Right cardiac atrium (tissue), 5 donors: ENCODE data around the gene LIMA1. TPM values are rescaled to one million over a fixed set of nuclear protein-coding genes. Genes with fewer than 3 reads are reported as not detected.
A peak's percentile ranks its signal among the peaks of the same experiment; 100 is the strongest.

Experiments
- ATAC-seq, 2 donors: fragments of 200-7000 bp; cut with Tn5 transposase; one replicate each; pipeline versions ENCODE4 v1.8.0 to v1.9.1; 2020; ENCODE audit warnings: moderate library complexity in 2 of 2, mild to moderate bottlenecking in 1 of 2
- DNase-seq, 3 donors: peaks; one replicate each; pipeline ENCODE4 v3.0.0-alpha.2; 2020
- H3K27ac ChIP-seq: one replicate; pipeline ENCODE4 v1.5.1; 2013; ENCODE audit warnings: mild to moderate bottlenecking, low read length, control low read depth, moderate library complexity
- H3K27me3 ChIP-seq: one replicate; pipeline ENCODE4 v1.6.1; 2013; ENCODE audit not compliant: control insufficient read depth, insufficient read depth
- H3K4me1 ChIP-seq: one replicate; pipeline ENCODE4 v1.6.1; 2013; ENCODE audit warnings: low read length; ENCODE audit not compliant: control insufficient read depth, insufficient read depth
- H3K4me3 ChIP-seq: one replicate; pipeline ENCODE4 v1.5.1; 2013; ENCODE audit warnings: low read length, control low read depth
- H3K9me3 ChIP-seq: one replicate; pipeline ENCODE4 v1.6.1; 2013; ENCODE audit warnings: low read length; ENCODE audit not compliant: control insufficient read depth
- WGBS: extraction: QIAGEN DNeasy Blood & Tissue Kit; methylation state at CpG from one replicate; pipeline ENCODE4 v1.1.7; 2013; 5-methylcytosine and 5-hydroxymethylcytosine counted together
- intact Hi-C, 4 donors: fragments of 100-400 bp; cut with DNase I; formaldehyde crosslinking; loops; one replicate each; pipeline versions ENCODE4 v1.11.0 to v1.14.0; 2022 to 2023
- polyA plus RNA-seq: library from polyadenylated mRNA; stranded (reverse); fragments of 200-250 nt; gene quantifications from one replicate; pipeline ENCODE4 v1.2.3, GENCODE V29; 2013
- total RNA-seq, 4 donors: library from RNA; stranded (reverse); fragmentation: NEBNext Ultra II Directional; extraction: Animal tissue kit (Norgen Biotek cat#: 25700); gene quantifications; one replicate each; pipeline ENCODE4 v1.2.1, GENCODE V29; 2021
- donor health status: healthy with polysubstance abuse.
- donor health status: DM: no; HTN: yes; CAD: no.
- donor health status: DM: no; HTN: no; CAD: no.
- donor health status: DM: no; HTN: yes; CAD: no; lungs with severe emphysema.
- donor health status: DM: yes; HTN: yes; CAD: no.

LIMA1 gene
- total and polyA plus RNA-seq, 5 donors: 19.9 to 33.5 (median 22.3) TPM

DNA sequence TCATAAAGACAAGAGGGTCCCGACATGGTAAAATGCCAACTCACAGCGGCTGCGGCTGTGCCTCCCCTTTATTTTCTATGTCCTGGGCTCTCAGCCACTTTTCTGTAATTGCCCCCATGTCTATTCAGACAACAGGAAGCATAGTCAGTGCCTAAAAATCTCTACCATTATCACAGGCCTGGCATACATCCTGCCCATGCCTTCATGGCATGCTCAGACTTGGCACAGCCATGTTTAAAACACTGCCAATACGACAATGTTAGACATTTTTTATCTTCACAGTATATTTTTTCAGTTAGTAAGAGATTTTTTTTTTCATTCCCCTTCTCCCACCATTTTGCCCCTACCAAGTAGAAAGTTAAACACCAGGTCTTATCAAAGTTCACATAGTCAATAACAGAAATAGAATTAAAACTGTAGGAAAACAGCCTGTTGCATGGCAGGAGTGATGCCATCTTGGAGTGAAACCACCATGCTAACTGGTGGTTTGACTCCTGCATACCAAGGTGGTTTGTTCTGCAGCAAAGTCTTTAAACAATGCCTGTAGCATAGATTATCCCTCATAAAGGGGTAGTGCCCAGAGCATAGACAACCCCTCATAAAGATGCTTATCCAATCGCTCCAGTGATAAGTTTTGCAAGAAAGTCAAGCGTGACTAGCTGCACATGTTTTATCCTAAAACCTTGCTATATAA lies 97.2 kb downstream of the LIMA1 start:
- WGBS: 70% methylated on average over 6 of the region's 6 CpGs
- intact Hi-C loops: loop anchor here in 1 of 4 donors (10.0 kb wide), 1 partner anchor 129 kb away; no protein-coding TSS in a partner anchor
- Histone ChIP-seq H3K4me3 (no peak overlapping the region), H3K4me1 (peaks cover 6% of the 10 kb centered on the region), H3K27me3 (no peaks in the 10 kb centered on the region), H3K27ac (no peak overlapping the region), H3K9me3 (no peaks in the 10 kb centered on the region)
- ATAC-seq: peak in 1 of 2 donors; percentile 38
- no peak for DNase-seq

DNA sequence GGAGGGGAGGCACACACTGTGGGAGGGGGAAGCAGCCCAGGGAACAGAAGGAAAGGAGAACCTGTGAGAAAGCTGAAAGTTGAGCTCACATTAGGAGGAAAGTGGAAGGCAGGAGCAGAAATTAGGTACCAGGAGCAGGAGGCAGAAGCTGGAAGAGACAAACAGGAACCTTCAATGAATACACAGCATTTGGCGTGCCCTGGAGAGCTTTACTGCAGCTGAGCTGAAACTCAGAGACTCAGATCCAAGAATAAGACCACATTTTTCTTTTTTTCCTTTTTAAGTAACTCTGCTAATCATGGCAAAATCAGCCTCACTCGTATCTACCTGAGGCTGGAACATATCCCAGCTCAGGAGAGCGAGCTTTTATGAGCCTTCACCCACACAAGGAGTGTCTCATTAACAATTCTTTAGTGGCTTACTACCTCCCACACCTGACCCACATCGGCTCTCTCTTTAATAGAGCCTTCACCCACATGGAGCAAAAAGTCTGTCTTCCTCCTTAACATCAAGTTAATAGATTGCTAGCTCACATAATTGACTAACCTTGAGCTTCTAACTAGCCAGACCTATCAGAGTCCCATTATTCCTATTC lies 97.9 kb downstream of the LIMA1 start:
- H3K9me3 ChIP-seq: no peaks in the 10 kb centered on the region
- ATAC-seq (no peak), DNase-seq (no peak)
- H3K27ac ChIP-seq: no peak overlapping the region
- WGBS: 83% methylated on average over 4 of the region's 4 CpGs
- no peaks in the 10 kb centered on the region for H3K27me3 ChIP-seq
- peaks cover 6% of the 10 kb centered on the region for H3K4me1 ChIP-seq
- no peak overlapping the region for H3K4me3 ChIP-seq
- intact Hi-C loops: loop anchor here in 1 of 4 donors (10.0 kb wide), 1 partner anchor 129 kb away; no protein-coding TSS in a partner anchor

DNA sequence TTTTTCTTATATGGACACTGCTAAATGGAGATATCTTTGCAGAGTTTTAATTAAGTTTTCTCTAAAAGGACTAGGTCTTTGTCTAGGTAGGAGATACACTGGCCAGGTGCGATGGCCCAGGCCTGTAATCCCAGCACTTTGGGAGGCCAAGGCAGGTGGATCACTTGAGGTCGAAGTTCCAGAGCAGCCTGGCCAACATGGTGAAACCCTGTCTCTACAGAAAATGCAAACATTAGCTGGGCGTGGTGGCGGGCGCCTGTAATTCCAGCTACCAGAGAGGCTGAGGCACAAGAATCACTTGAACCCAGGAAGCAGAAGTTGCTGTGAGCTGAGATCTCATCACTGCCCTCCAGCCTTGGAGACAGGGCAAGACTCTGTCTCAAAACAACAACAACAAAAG lies 99.1 kb downstream of the LIMA1 start:
- H3K9me3 ChIP-seq: no peaks in the 10 kb centered on the region
- peaks cover 6% of the 10 kb centered on the region for H3K4me1 ChIP-seq
- no peaks in the 10 kb centered on the region for H3K27me3 ChIP-seq
- H3K27ac ChIP-seq: no peak overlapping the region
- no peak overlapping the region for H3K4me3 ChIP-seq
- no peak for DNase-seq
- intact Hi-C loops: loop anchor here in 1 of 4 donors (10.0 kb wide), 1 partner anchor 131 kb away; no protein-coding TSS in a partner anchor
- 94% methylated on average over 5 of the region's 5 CpGs for WGBS
- ATAC-seq: no peak

DNA sequence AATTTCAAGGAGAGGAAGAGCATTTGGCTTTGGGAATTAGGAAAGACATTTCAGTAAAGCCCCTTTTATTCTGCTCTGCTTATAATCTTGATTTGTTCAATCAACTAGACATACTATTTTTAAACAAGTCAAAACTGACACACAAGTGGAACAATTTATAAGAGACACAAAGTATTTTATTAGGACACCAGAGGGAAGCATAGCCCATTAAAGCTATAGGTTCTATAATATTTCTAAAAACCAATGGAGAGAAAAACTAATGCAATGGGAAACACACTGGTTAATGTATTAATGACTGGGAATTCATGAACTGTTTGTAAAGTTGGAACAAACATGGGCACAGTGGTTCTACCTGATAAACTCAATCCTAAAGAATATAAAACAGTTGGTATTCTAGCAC lies 100.9 kb downstream of the LIMA1 start:
- Histone ChIP-seq H3K4me1 (peaks cover under 1% of the 10 kb centered on the region), H3K27me3 (no peaks in the 10 kb centered on the region), H3K27ac (no peak overlapping the region), H3K4me3 (no peak overlapping the region), H3K9me3 (no peaks in the 10 kb centered on the region)
- DNase-seq (no peak), ATAC-seq (no peak)
- intact Hi-C loops: loop anchor here in 1 of 4 donors (10.0 kb wide), 1 partner anchor 132 kb away; no protein-coding TSS in a partner anchor

DNA sequence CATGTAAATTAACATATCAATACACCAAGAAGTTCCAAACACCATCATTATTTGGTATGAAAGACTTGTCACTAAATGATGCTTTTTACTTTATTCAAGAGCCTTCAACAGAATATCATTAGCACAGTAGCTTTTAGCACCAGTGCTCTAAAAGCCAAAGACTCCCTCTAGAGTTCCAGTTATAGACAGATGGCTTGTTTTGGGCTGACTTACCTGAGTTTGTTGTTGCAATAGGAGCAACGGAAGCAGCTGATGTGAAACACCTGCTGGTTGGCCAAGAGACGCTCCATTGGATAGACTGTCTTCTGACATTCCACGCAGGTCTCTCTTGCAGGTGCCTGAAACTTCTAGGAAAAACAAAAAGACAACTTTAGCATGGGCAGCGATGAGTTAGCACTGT lies 101.6 kb downstream of the LIMA1 start:
- H3K27me3 ChIP-seq: no peaks in the 10 kb centered on the region
- DNase-seq (no peak), ATAC-seq (no peak)
- no peaks in the 10 kb centered on the region for H3K4me1 ChIP-seq
- no peak overlapping the region for H3K4me3 ChIP-seq
- no peaks in the 10 kb centered on the region for H3K9me3 ChIP-seq
- H3K27ac ChIP-seq: no peak overlapping the region
- intact Hi-C loops: loop anchor here in 1 of 4 donors (10.0 kb wide), 1 partner anchor 133 kb away; no protein-coding TSS in a partner anchor
- WGBS: 90% methylated on average over 4 of the region's 4 CpGs

DNA sequence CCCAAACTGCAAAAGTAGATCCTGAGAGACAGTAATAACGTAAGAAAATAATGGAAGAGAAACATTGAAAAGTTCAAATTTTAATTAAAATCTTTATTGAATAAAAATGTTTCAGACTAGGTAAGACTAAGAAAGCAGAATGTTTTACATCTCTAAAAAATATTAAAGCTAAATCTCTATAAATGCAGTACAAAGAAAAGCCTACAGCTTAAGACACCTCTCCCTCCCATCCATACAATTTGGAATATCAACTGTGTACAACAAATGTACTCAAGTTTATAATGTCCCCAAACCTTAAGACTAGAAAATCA lies 107.6 kb downstream of the LIMA1 start:
- WGBS: 23% methylated on average over 1 of the region's 1 CpG
- ATAC-seq (no peak), DNase-seq (no peak)
- H3K27ac ChIP-seq: no peak overlapping the region
- H3K4me1 ChIP-seq: no peaks in the 10 kb centered on the region
- no peak overlapping the region for H3K4me3 ChIP-seq
- intact Hi-C loops: loop anchor here (2.0 to 10.0 kb wide), 5 partner anchors 88 to 211 kb away; partner anchors contain the start of genes AQP5 (in 2 of the 4) and SMARCD1 (in 2 of the 4)
- no peaks in the 10 kb centered on the region for H3K9me3 ChIP-seq
- no peaks in the 10 kb centered on the region for H3K27me3 ChIP-seq

DNA sequence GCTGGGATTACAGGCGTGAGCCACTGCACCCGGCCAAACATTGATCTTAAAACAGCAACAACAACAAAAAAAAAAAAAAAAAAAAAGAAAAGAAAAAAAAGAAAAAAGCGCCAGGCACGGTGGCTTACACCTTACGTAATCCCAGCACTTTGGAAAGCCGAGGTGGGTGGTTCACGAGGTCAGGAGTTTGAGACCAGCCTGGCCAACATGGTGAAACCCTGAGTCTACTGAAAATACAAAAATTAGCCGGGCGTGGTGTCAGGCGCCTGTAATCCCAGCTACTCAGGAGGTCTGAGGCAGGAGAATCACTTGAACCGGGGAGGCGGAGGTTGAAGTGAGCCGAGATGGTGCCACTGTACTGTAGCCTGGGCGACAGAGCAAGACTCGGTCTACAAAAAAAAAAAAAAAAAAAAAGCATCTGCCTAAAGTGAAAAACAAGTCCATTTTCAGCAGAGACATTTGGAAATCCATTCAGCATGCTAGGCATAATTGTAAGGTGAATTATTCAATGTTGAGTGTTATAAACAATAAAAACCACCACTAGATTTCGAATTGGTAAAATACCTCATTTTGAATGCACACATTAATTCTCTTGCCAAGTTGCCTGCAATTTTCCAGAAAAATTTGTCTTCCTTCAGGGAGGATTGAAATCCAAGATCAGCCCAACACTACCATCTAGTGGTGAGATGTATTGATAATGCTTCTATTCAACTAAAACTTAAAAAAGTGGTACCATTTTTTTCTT lies 108.2 kb downstream of the LIMA1 start:
- WGBS: 70% methylated on average over 16 of the region's 16 CpGs
- Histone ChIP-seq H3K27ac (no peak overlapping the region), H3K9me3 (no peaks in the 10 kb centered on the region), H3K4me3 (no peak overlapping the region), H3K4me1 (no peaks in the 10 kb centered on the region), H3K27me3 (no peaks in the 10 kb centered on the region)
- ATAC-seq (no peak), DNase-seq (no peak)
- intact Hi-C loops: loop anchor here (2.0 to 10.0 kb wide), 5 partner anchors 88 to 210 kb away; partner anchors contain the start of genes AQP5 (in 2 of the 4) and SMARCD1 (in 2 of the 4)

DNA sequence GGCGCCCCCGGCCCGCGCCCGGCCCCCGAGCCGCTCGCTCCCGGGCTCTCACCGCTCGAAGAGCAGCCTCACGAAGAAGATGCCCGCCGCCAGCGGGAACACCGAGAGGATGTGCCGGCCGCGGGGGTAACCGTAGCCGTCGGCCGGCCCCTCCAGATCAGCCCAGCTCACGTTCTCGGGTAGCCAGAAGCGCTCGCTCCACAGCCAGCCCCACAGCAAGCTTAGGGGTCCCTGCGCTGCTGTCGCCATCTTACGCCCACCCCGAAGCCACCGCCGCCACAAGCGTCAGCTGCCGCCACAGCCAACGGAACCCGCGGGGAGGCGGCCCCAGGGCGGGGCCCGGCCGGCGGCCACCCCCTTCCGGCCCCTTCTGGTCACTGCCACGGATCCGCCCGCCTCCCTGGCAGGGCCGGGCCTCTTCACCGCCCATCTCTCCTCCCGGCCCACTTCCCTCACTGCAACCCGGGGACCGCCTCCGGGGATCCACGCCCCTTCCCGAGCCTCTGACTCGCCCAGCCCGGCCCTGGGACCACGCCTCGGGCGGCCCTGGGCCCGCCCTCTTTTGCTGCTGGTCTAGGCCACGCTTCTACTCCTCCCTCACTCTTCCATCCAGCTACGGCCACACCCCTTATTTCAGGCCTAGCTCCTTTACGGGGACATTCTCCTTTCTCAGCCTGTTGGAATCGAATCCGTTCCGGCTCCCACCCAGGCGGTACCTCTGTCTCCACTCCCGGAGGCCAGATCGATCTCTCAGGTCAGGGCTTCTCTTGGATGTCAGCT lies 116.1 kb downstream of the LIMA1 start, which contains the start of gene CERS5:
Gene CERS5, minus strand, starts transcription at position 321 of the 780 bp plus-strand sequence. Its CDS starts 72 bp downstream, at position 249.
- Histone ChIP-seq H3K4me3 (peak within 1 kb of the TSS; percentile 94), H3K27ac (peak within 1 kb of the TSS; percentile 93), H3K4me1 (no peaks in the 10 kb centered on the region), H3K9me3 (no peaks in the 10 kb centered on the region), H3K27me3 (no peaks in the 10 kb centered on the region)
- DNase-seq: peak; percentile 99 to 100 (median 100)
- under 1% methylated on average over 70 of the region's 70 CpGs for WGBS
- peak; percentile 99 to 100 for ATAC-seq
- intact Hi-C loops: loop anchor here in 1 of 4 donors (10.0 kb wide), 1 partner anchor 52 kb away; the partner anchor contains the start of gene COX14

DNA sequence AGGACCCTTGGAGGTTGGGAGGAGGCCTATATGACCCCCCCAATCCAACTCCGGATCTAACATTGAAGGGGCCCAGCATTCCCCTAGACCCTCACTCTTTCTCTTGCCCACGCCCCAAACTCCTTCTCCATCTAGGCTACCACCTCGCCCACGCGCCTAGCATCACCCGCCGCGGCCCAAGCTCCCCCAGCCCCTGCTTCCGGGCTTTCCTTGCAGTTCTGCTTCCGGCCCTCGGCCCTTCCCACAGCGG lies 116.6 kb downstream of the LIMA1 start:
- peak overlapping the region; percentile 94 for H3K4me3 ChIP-seq
- H3K9me3 ChIP-seq: no peaks in the 10 kb centered on the region
- no peaks in the 10 kb centered on the region for H3K27me3 ChIP-seq
- no peaks in the 10 kb centered on the region for H3K4me1 ChIP-seq
- DNase-seq (peak in 2 of 3 donors; percentile 52 to 78), ATAC-seq (peak; percentile 27 to 40)
- 0% methylated on average over 12 of the region's 12 CpGs for WGBS
- peak overlapping the region; percentile 88 for H3K27ac ChIP-seq
- intact Hi-C loops: loop anchor here in 1 of 4 donors (10.0 kb wide), 1 partner anchor 52 kb away; the partner anchor contains the start of gene COX14

DNA sequence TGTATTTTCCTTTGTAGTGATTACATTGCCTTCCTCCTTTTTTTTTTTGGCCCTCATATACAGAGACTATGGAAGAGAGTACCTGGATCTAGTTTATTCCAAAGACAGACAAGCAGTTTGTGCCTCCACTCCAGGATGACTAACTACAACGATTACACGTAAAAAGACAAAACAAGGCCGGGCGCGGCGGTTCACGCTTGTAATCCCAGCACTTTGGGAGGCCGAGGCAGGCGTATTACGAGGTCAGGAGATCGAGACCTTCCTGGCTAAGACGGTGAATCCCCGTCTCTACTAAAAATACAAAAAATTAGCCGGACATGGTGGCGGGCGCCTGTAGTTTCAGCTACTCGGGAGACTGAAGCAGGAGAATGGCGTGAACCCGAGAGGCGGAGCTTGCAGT lies 118.4 kb downstream of the LIMA1 start:
- intact Hi-C loops: loop anchor here in 1 of 4 donors (10.0 kb wide), 1 partner anchor 50 kb away; the partner anchor contains the start of gene COX14
- Histone ChIP-seq H3K9me3 (no peaks in the 10 kb centered on the region), H3K27ac (no peak overlapping the region), H3K4me1 (no peaks in the 10 kb centered on the region), H3K27me3 (no peaks in the 10 kb centered on the region), H3K4me3 (no peak overlapping the region)
- DNase-seq (no peak), ATAC-seq (no peak)
- 94% methylated on average over 20 of the region's 20 CpGs for WGBS
